Osteocyte (in vitro differentiated cells): ENCODE measurements around the gene SLC8A1. TPM values are rescaled to one million over a fixed set of nuclear protein-coding genes. Genes with fewer than 3 reads are reported as not detected.

ENCODE experiments used
- DNase-seq: peaks from one replicate; pipeline ENCODE4 v3.0.0; 2021; ENCODE audit warnings: mixed read lengths; ENCODE audit not compliant: unreplicated experiment; ENCODE audit errors: extremely low spot score
- H3K27ac Mint-ChIP-seq: one replicate; pipeline ENCODE4 v1.8.0; 2021; ENCODE audit warnings: mild to moderate bottlenecking, mixed read lengths; ENCODE audit not compliant: unreplicated experiment
- H3K27me3 Mint-ChIP-seq: one replicate; pipeline ENCODE4 v1.8.0; 2021; ENCODE audit warnings: mixed read lengths; ENCODE audit not compliant: unreplicated experiment
- H3K36me3 Mint-ChIP-seq: one replicate; pipeline ENCODE4 v1.8.0; 2021; ENCODE audit warnings: mixed read lengths; ENCODE audit not compliant: unreplicated experiment
- H3K4me1 Mint-ChIP-seq: one replicate; pipeline ENCODE4 v1.8.0; 2021; ENCODE audit warnings: mixed read lengths; ENCODE audit not compliant: unreplicated experiment
- H3K4me3 Mint-ChIP-seq: one replicate; pipeline ENCODE4 v1.8.0; 2021; ENCODE audit warnings: mild to moderate bottlenecking, moderate library complexity, mixed read lengths; ENCODE audit not compliant: unreplicated experiment
- H3K9me3 Mint-ChIP-seq: one replicate; pipeline ENCODE4 v1.8.0; 2021; ENCODE audit warnings: mixed read lengths; ENCODE audit not compliant: unreplicated experiment
- total RNA-seq: library from RNA; stranded (reverse); gene quantifications from 2 replicates; pipeline ENCODE4 v1.2.1, GENCODE V29; 2021
- TF ChIP-seq, protein P1 (sequence below): fragments of 200-600 bp; sonication (generic); IDR thresholded peaks from 2 replicates; pipeline ENCODE4 v1.5.0; 2021; ENCODE audit warnings: antibody characterized with exemption, mild to moderate bottlenecking, moderate library complexity

Gene SLC8A1
- total RNA-seq, 1 donor from 2014 or later, result 17.3 TPM

DNA sequence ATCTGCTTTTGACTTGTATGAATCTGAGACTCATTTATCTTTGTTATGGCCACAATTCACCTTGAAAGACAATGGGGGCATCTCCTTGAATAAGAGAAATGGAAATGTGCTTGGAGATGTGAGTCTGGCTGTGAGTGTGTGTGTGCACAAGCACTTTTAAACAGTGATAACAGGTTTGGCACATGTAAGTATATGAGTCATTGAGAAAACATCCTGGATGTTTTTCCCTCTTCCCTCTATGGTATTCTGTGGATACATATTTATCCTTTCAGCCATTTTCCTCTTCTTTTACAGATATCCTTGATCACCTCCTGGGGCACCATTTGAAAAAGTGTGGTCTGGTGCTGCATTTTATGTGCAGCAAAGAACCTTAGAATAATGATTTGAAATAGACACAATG, 355.5 kb downstream of the SLC8A1 start:
- Mint-ChIP-seq H3K36me3 (peaks cover 2% of the 10 kb centered on the region), H3K9me3 (peaks cover 6% of the 10 kb centered on the region), H3K27me3 (no peaks in the 10 kb centered on the region), H3K4me1 (peaks cover 67% of the 10 kb centered on the region), H3K27ac (peak overlapping the region; percentile 44), H3K4me3 (no peak overlapping the region)
- no peak for DNase-seq
- TF ChIP-seq, protein P1, sequence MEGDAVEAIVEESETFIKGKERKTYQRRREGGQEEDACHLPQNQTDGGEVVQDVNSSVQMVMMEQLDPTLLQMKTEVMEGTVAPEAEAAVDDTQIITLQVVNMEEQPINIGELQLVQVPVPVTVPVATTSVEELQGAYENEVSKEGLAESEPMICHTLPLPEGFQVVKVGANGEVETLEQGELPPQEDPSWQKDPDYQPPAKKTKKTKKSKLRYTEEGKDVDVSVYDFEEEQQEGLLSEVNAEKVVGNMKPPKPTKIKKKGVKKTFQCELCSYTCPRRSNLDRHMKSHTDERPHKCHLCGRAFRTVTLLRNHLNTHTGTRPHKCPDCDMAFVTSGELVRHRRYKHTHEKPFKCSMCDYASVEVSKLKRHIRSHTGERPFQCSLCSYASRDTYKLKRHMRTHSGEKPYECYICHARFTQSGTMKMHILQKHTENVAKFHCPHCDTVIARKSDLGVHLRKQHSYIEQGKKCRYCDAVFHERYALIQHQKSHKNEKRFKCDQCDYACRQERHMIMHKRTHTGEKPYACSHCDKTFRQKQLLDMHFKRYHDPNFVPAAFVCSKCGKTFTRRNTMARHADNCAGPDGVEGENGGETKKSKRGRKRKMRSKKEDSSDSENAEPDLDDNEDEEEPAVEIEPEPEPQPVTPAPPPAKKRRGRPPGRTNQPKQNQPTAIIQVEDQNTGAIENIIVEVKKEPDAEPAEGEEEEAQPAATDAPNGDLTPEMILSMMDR, result no peak

- no peaks in the 10 kb centered on the region for H3K27me3 Mint-ChIP-seq
- no peak for DNase-seq
- TF ChIP-seq, protein P1, result no peak
- H3K4me1 Mint-ChIP-seq, result peaks cover 54% of the 10 kb centered on the region
- peaks cover 6% of the 10 kb centered on the region for H3K9me3 Mint-ChIP-seq
- no peak overlapping the region for H3K4me3 Mint-ChIP-seq
- peak overlapping the region; percentile 39 for H3K27ac Mint-ChIP-seq
- H3K36me3 Mint-ChIP-seq, result peaks cover 2% of the 10 kb centered on the region
Observed at GRCh38 chr2:40095000-40095399, 356.9 kb downstream of the SLC8A1 start.

- H3K27me3 Mint-ChIP-seq, result no peaks in the 10 kb centered on the region
- DNase-seq, result no peak
- H3K4me3 Mint-ChIP-seq, result no peak overlapping the region
- peaks cover 49% of the 10 kb centered on the region for H3K4me1 Mint-ChIP-seq
- peaks cover 2% of the 10 kb centered on the region for H3K36me3 Mint-ChIP-seq
- TF ChIP-seq, protein P1, result no peak
- H3K27ac Mint-ChIP-seq, result peak overlapping the region; percentile 39
- H3K9me3 Mint-ChIP-seq, result peaks cover 6% of the 10 kb centered on the region
Observed at GRCh38 chr2:40094451-40094850, 357.4 kb downstream of the SLC8A1 start.

GRCh38 chr2:40093021-40093675, 358.7 kb downstream of the SLC8A1 start:
- H3K27ac Mint-ChIP-seq, result peak overlapping the region; percentile 68
- H3K4me1 Mint-ChIP-seq, result peaks cover 37% of the 10 kb centered on the region
- H3K9me3 Mint-ChIP-seq, result peaks cover 6% of the 10 kb centered on the region
- no peak for DNase-seq
- H3K4me3 Mint-ChIP-seq, result no peak overlapping the region
- no peaks in the 10 kb centered on the region for H3K27me3 Mint-ChIP-seq
- TF ChIP-seq, protein P1, result no peak
- peaks cover 2% of the 10 kb centered on the region for H3K36me3 Mint-ChIP-seq

- peaks cover under 1% of the 10 kb centered on the region for H3K9me3 Mint-ChIP-seq
- no peak for DNase-seq
- TF ChIP-seq, protein P1, result no peak
- H3K27me3 Mint-ChIP-seq, result no peaks in the 10 kb centered on the region
- peaks cover 2% of the 10 kb centered on the region for H3K36me3 Mint-ChIP-seq
- H3K4me3 Mint-ChIP-seq, result no peak overlapping the region
- H3K27ac Mint-ChIP-seq, result no peak overlapping the region
- H3K4me1 Mint-ChIP-seq, result peaks cover 14% of the 10 kb centered on the region
Observed at GRCh38 chr2:40090044-40090443, 361.8 kb downstream of the SLC8A1 start.
